ENCODE results near the gene MIPEP.

MIPEP gene

GRCh38 chr13:23753458-23753857, 135.7 kb downstream of the MIPEP start:
- TF ChIP-seq POLR2AphosphoS5 (IDR thresholded peaks at IDR 0.05; ENCODE audit: low read depth) (no peak), SPI1 (IDR thresholded peaks at IDR 0.05; ENCODE audit: borderline replicate concordance, low read depth) (no peak), GABPA (IDR thresholded peaks at IDR 0.05; ENCODE audit: low read depth) (no peak), REST (IDR thresholded peaks at IDR 0.05; ENCODE audit: insufficient replicate concordance, low read depth) (no peak)
- TF ChIP-seq, protein P1, sequence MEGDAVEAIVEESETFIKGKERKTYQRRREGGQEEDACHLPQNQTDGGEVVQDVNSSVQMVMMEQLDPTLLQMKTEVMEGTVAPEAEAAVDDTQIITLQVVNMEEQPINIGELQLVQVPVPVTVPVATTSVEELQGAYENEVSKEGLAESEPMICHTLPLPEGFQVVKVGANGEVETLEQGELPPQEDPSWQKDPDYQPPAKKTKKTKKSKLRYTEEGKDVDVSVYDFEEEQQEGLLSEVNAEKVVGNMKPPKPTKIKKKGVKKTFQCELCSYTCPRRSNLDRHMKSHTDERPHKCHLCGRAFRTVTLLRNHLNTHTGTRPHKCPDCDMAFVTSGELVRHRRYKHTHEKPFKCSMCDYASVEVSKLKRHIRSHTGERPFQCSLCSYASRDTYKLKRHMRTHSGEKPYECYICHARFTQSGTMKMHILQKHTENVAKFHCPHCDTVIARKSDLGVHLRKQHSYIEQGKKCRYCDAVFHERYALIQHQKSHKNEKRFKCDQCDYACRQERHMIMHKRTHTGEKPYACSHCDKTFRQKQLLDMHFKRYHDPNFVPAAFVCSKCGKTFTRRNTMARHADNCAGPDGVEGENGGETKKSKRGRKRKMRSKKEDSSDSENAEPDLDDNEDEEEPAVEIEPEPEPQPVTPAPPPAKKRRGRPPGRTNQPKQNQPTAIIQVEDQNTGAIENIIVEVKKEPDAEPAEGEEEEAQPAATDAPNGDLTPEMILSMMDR (IDR thresholded peaks at IDR 0.05; ENCODE audit: insufficient read depth, low read length) = no peak
- Histone ChIP-seq H3K27me3 (ENCODE audit: insufficient read depth, poor library complexity, severe bottlenecking) (no peaks in the 10 kb centered on the region), H3K4me3 (replicated peaks; ENCODE audit: insufficient read depth, low read length) (no peak overlapping the region), H3K27ac (replicated peaks) (no peak overlapping the region)
- no peak for DNase-seq (ENCODE audit: low read depth in 1 of 2, low spot score in 1 of 2)

- Histone ChIP-seq H3K27me3 (ENCODE audit: insufficient read depth, poor library complexity, severe bottlenecking) (no peaks in the 10 kb centered on the region), H3K27ac (replicated peaks) (no peak overlapping the region), H3K4me3 (replicated peaks; ENCODE audit: insufficient read depth, low read length) (no peak overlapping the region)
- no peak for DNase-seq (ENCODE audit: low read depth in 1 of 2, low spot score in 1 of 2)
- TF ChIP-seq SPI1 (IDR thresholded peaks at IDR 0.05; ENCODE audit: borderline replicate concordance, low read depth) = no peak
- no peak for TF ChIP-seq POLR2AphosphoS5 (IDR thresholded peaks at IDR 0.05; ENCODE audit: low read depth)
- TF ChIP-seq, protein P1 (IDR thresholded peaks at IDR 0.05; ENCODE audit: insufficient read depth, low read length) = no peak
- TF ChIP-seq GABPA (IDR thresholded peaks at IDR 0.05; ENCODE audit: low read depth) = no peak
- TF ChIP-seq REST (IDR thresholded peaks at IDR 0.05; ENCODE audit: insufficient replicate concordance, low read depth) = no peak
These were observed 136.8 kb downstream of the MIPEP start for GRCh38 chr13:23752111-23753001.

- no peak for DNase-seq (ENCODE audit: low read depth in 1 of 2, low spot score in 1 of 2)
- H3K27ac ChIP-seq (replicated peaks) = no peak overlapping the region
These were observed 138.0 kb downstream of the MIPEP start for GRCh38 chr13:23751195-23751594.

More at GRCh38 chr13:23751195-23751594, 138.0 kb downstream of the MIPEP start:
- no peak for TF ChIP-seq SPI1 (IDR thresholded peaks at IDR 0.05; ENCODE audit: borderline replicate concordance, low read depth)
- no peak for TF ChIP-seq REST (IDR thresholded peaks at IDR 0.05; ENCODE audit: insufficient replicate concordance, low read depth)
- TF ChIP-seq POLR2AphosphoS5 (IDR thresholded peaks at IDR 0.05; ENCODE audit: low read depth) = no peak
- TF ChIP-seq, protein P1 (IDR thresholded peaks at IDR 0.05; ENCODE audit: insufficient read depth, low read length) = no peak
- no peak for TF ChIP-seq GABPA (IDR thresholded peaks at IDR 0.05; ENCODE audit: low read depth)
- Histone ChIP-seq H3K27me3 (ENCODE audit: insufficient read depth, poor library complexity, severe bottlenecking) (no peaks in the 10 kb centered on the region), H3K4me3 (replicated peaks; ENCODE audit: insufficient read depth, low read length) (no peak overlapping the region)

Measured in HL-60 (cell line).